ENCODE data around the gene SYS1.

GRCh38 chr20:45346851-45347250 is 16.1 kb upstream of the SYS1 start:
- TF ChIP-seq, protein P1, sequence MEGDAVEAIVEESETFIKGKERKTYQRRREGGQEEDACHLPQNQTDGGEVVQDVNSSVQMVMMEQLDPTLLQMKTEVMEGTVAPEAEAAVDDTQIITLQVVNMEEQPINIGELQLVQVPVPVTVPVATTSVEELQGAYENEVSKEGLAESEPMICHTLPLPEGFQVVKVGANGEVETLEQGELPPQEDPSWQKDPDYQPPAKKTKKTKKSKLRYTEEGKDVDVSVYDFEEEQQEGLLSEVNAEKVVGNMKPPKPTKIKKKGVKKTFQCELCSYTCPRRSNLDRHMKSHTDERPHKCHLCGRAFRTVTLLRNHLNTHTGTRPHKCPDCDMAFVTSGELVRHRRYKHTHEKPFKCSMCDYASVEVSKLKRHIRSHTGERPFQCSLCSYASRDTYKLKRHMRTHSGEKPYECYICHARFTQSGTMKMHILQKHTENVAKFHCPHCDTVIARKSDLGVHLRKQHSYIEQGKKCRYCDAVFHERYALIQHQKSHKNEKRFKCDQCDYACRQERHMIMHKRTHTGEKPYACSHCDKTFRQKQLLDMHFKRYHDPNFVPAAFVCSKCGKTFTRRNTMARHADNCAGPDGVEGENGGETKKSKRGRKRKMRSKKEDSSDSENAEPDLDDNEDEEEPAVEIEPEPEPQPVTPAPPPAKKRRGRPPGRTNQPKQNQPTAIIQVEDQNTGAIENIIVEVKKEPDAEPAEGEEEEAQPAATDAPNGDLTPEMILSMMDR (IDR thresholded peaks at IDR 0.05): no peak
- TF ChIP-seq EP300 (IDR thresholded peaks at IDR 0.05): no peak
